NCI-H2081 (cell line): ENCODE data around the gene ATXN7L3.
A peak's percentile ranks its signal among the peaks of the same experiment; 100 is the strongest.

ENCODE experiments used
- DNase-seq, 2 experiments: peaks; one replicate each; lab custom pipeline; 2025; lab: John Stamatoyannopoulos, UW

Gene ATXN7L3

GRCh38 chr17:44218344-44219107 is 18.8 kb upstream of the ATXN7L3 start:
- peak; percentile 93 to 96 for DNase-seq

GRCh38 chr17:44217738-44218343 is 18.2 kb upstream of the ATXN7L3 start:
- DNase-seq = no peak

GRCh38 chr17:44216694-44217093 is 17.0 kb upstream of the ATXN7L3 start:
- DNase-seq = no peak

- DNase-seq = no peak
Measured at GRCh38 chr17:44216173-44216572, 16.5 kb upstream of the ATXN7L3 start.

- DNase-seq = no peak
Measured at GRCh38 chr17:44214896-44215295, 15.2 kb upstream of the ATXN7L3 start.

- no peak for DNase-seq
Measured at GRCh38 chr17:44214230-44214494, 14.5 kb upstream of the ATXN7L3 start.

- DNase-seq = no peak
Measured at GRCh38 chr17:44213403-44214229, 13.9 kb upstream of the ATXN7L3 start.

- no peak for DNase-seq
Measured at GRCh38 chr17:44212507-44213402, 13.1 kb upstream of the ATXN7L3 start.

- DNase-seq = no peak
Measured at GRCh38 chr17:44211281-44212265, 11.9 kb upstream of the ATXN7L3 start.

- peak; percentile 79 to 82 for DNase-seq
Measured at GRCh38 chr17:44210342-44211192, 10.9 kb upstream of the ATXN7L3 start.

GRCh38 chr17:44209786-44210341 is 10.2 kb upstream of the ATXN7L3 start:
- DNase-seq = no peak

- no peak for DNase-seq
Measured at GRCh38 chr17:44207743-44208142, 8.1 kb upstream of the ATXN7L3 start.

- DNase-seq = no peak
Measured at GRCh38 chr17:44207319-44207718, 7.6 kb upstream of the ATXN7L3 start.

GRCh38 chr17:44206825-44207155 is 7.1 kb upstream of the ATXN7L3 start:
- no peak for DNase-seq

GRCh38 chr17:44205962-44206824 is 6.5 kb upstream of the ATXN7L3 start:
- no peak for DNase-seq

GRCh38 chr17:44204441-44204882 is 4.8 kb upstream of the ATXN7L3 start:
- no peak for DNase-seq

- peak; percentile 29 to 60 for DNase-seq
Measured at GRCh38 chr17:44203731-44204440, 4.2 kb upstream of the ATXN7L3 start.

- DNase-seq = no peak
Measured at GRCh38 chr17:44202756-44203155, 3.1 kb upstream of the ATXN7L3 start.
